ENCODE data around the gene ITGAE. TPM values are rescaled to one million over a fixed set of nuclear protein-coding genes. Genes with fewer than 3 reads are reported as not detected.

The ITGAE gene
- total RNA-seq, 4 donors from 2014 or later: 17.0 to 30.7 (median 22.2) TPM

GRCh38 chr17:3688852-3689261 is 112.1 kb downstream of the ITGAE start:
- TF ChIP-seq, protein P1, sequence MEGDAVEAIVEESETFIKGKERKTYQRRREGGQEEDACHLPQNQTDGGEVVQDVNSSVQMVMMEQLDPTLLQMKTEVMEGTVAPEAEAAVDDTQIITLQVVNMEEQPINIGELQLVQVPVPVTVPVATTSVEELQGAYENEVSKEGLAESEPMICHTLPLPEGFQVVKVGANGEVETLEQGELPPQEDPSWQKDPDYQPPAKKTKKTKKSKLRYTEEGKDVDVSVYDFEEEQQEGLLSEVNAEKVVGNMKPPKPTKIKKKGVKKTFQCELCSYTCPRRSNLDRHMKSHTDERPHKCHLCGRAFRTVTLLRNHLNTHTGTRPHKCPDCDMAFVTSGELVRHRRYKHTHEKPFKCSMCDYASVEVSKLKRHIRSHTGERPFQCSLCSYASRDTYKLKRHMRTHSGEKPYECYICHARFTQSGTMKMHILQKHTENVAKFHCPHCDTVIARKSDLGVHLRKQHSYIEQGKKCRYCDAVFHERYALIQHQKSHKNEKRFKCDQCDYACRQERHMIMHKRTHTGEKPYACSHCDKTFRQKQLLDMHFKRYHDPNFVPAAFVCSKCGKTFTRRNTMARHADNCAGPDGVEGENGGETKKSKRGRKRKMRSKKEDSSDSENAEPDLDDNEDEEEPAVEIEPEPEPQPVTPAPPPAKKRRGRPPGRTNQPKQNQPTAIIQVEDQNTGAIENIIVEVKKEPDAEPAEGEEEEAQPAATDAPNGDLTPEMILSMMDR (IDR thresholded peaks at IDR 0.05): no peak
- ATAC-seq (ENCODE audit: low FRiP score): no peak
- DNase-seq (ENCODE audit: low spot score): no peak

GRCh38 chr17:3688027-3688553 is 112.9 kb downstream of the ITGAE start:
- TF ChIP-seq, protein P1 (IDR thresholded peaks at IDR 0.05): no peak
- ATAC-seq (ENCODE audit: low FRiP score) (no peak), DNase-seq (ENCODE audit: low spot score) (no peak)

GRCh38 chr17:3685174-3685573 is 115.8 kb downstream of the ITGAE start:
- DNase-seq (ENCODE audit: low spot score) (no peak), ATAC-seq (ENCODE audit: low FRiP score) (no peak)
- TF ChIP-seq, protein P1 (IDR thresholded peaks at IDR 0.05): no peak

GRCh38 chr17:3683054-3683511 is 117.9 kb downstream of the ITGAE start:
- no peak for DNase-seq (ENCODE audit: low spot score)
- TF ChIP-seq, protein P1 (IDR thresholded peaks at IDR 0.05): peak in 1 of 3 donors; percentile 46
- no peak for ATAC-seq (ENCODE audit: low FRiP score)

- DNase-seq (ENCODE audit: low spot score) (no peak), ATAC-seq (ENCODE audit: low FRiP score) (no peak)
- TF ChIP-seq, protein P1 (IDR thresholded peaks at IDR 0.05): no peak
These were observed 119.0 kb downstream of the ITGAE start for GRCh38 chr17:3682033-3682432.

- TF ChIP-seq, protein P1 (IDR thresholded peaks at IDR 0.05): no peak
- no peak for ATAC-seq (ENCODE audit: low FRiP score)
- no peak for DNase-seq (ENCODE audit: low spot score)
These were observed 119.4 kb downstream of the ITGAE start for GRCh38 chr17:3681565-3681964.

GRCh38 chr17:3681057-3681456 is 119.9 kb downstream of the ITGAE start:
- DNase-seq (ENCODE audit: low spot score) (no peak), ATAC-seq (ENCODE audit: low FRiP score) (no peak)
- TF ChIP-seq, protein P1 (IDR thresholded peaks at IDR 0.05): no peak

Data from omental fat pad (tissue), 4 donors.